BLaER1 treated with 17β-estradiol and CSF1 and Interleukin-3, amounts not matched to agents 10 nM and 100 nM (cell line): ENCODE data around the gene TMPRSS5.
"Not testable (repeated sequence)": the region's sequence is repeated elsewhere in the genome, so short reads cannot be mapped to it uniquely, and the experiment has no call there.

Source experiments
- H3K27ac ChIP-seq, 11 experiments: shearing (Covaris generic); formaldehyde crosslinking; 2 replicates each; pipeline ENCODE4 v1.8.1; 2022
- H3K27me3 ChIP-seq, 11 experiments: shearing (Covaris generic); formaldehyde crosslinking; 2 replicates each; pipeline ENCODE4 v1.8.1; 2022
- H3K36me3 ChIP-seq, 11 experiments: shearing (Covaris generic); formaldehyde crosslinking; 2 replicates each; pipeline ENCODE4 v1.8.1; 2022
- H3K4me1 ChIP-seq, 10 experiments: shearing (Covaris generic); formaldehyde crosslinking; 2 replicates each; pipeline ENCODE4 v1.8.1; 2022
- H3K4me2 ChIP-seq, 11 experiments: shearing (Covaris generic); formaldehyde crosslinking; 2 replicates each; pipeline ENCODE4 v1.8.1; 2022
- H3K4me3 ChIP-seq, 10 experiments: shearing (Covaris generic); formaldehyde crosslinking; 2 replicates each; pipeline ENCODE4 v1.8.1; 2022
- H3K9ac ChIP-seq, 11 experiments: shearing (Covaris generic); formaldehyde crosslinking; 2 replicates each; pipeline ENCODE4 v1.8.1; 2022
- H3K9me3 ChIP-seq, 11 experiments: shearing (Covaris generic); formaldehyde crosslinking; replicated peaks in 1 of 11; 2 replicates each; pipeline ENCODE4 v1.8.1; 2022
- H4K20me1 ChIP-seq, 11 experiments: shearing (Covaris generic); formaldehyde crosslinking; 2 replicates each; pipeline ENCODE4 v1.8.1; 2022
- Cebpa-rat ChIP-seq, 11 experiments: shearing (Covaris generic); IDR thresholded peaks; 2 replicates each; pipeline ENCODE4 v1.8.1; 2022

Gene TMPRSS5

DNA sequence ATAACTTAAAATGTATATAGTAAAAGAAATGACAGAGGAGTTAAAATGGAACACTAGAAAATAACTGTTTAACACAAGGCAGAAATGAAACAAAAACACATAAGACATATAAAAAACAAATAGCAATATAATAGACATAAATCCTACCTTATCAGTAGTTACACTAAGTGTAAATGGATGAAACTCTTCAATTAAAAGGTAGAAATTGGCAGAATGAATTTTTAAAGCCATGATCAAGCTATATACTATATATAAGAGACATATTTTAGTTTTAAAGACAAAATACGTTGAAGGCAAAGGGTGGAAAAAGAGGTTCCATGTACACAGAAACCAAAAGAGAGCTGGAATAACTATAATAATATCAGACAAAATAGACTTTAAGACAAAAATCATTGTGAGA lies 4.9 kb upstream of the TMPRSS5 start:
- peaks cover 0 to 17% (median 11%) of the 10 kb centered on the region in 11 experiments; a peak in 8 of 22 replicates for H3K36me3 ChIP-seq
- no peak for TF ChIP-seq Cebpa-rat (IDR thresholded peaks at IDR 0.05)
- H3K4me1 ChIP-seq, result peaks cover 5 to 9% (median 8%) of the 10 kb centered on the region in 10 experiments; a peak in 18 of 20 replicates
- no peaks in the 10 kb centered on the region for H3K27me3 ChIP-seq
- peaks cover 17 to 47% (median 33%) of the 10 kb centered on the region in 11 experiments for H3K9me3 ChIP-seq
- no peak overlapping the region for H3K4me2 ChIP-seq
- no peak overlapping the region for H3K9ac ChIP-seq
- no peak overlapping the region for H3K4me3 ChIP-seq
- H4K20me1 ChIP-seq, result no peaks in the 10 kb centered on the region
- no peak overlapping the region for H3K27ac ChIP-seq

DNA sequence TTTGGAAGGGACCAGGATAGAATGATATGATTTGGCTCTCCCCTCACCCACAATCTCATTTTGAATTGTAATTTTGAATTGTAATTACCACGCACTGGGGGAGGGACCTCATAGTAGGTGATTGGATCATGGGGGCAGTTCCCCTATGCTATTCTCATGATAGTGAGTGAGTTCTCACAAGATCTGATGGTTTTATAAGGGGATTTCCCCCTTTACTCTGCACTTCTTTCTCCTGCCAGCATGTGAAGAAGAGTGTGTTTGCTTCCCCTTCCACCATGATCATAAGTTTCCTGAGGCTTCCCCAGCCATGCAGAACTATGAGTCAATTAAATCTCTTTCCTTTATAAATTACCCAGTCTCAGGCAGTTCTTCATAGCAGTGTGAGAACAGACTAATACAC lies 2.6 kb downstream of the TMPRSS5 start:
- peaks cover 8 to 16% (median 14%) of the 10 kb centered on the region in 10 experiments; a peak in 18 of 20 replicates for H3K4me1 ChIP-seq
- not testable (repeated sequence) for H3K4me3 ChIP-seq, H3K27me3 ChIP-seq, H4K20me1 ChIP-seq, H3K36me3 ChIP-seq, H3K4me2 ChIP-seq, H3K9ac ChIP-seq, H3K27ac ChIP-seq
- peaks cover 11 to 73% (median 31%) of the 10 kb centered on the region in 11 experiments for H3K9me3 ChIP-seq

DNA sequence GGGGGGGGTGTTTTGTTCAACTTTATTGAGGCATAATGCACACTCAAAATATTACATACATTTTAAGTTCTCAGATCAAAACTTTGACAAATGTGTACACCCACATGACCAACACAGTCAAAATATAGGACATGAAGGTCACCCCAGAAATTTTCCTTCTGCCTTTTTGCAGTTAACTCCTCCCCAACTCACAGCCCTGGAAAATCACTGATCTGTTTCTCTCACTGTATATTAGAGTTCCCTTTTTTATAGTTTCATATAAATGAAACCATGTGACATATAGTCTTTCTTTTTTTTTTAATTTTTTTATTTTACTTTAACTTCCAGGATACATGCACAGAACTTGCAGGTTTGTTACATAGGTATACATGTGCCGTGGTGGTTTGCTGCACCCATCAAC lies 4.6 kb downstream of the TMPRSS5 start:
- no peaks in the 10 kb centered on the region for H3K27me3 ChIP-seq
- H3K9ac ChIP-seq, result no peak overlapping the region
- no peaks in the 10 kb centered on the region for H3K36me3 ChIP-seq
- no peak overlapping the region for H3K4me3 ChIP-seq
- H4K20me1 ChIP-seq, result no peaks in the 10 kb centered on the region
- no peak overlapping the region for H3K4me2 ChIP-seq
- TF ChIP-seq Cebpa-rat (IDR thresholded peaks at IDR 0.05), result no peak
- H3K9me3 ChIP-seq, result peaks cover 0 to 54% (median 12%) of the 10 kb centered on the region in 11 experiments; a peak in 11 of 22 replicates
- H3K4me1 ChIP-seq, result peaks cover 7 to 13% (median 10%) of the 10 kb centered on the region in 10 experiments; a peak in 18 of 20 replicates
- no peak overlapping the region for H3K27ac ChIP-seq

DNA sequence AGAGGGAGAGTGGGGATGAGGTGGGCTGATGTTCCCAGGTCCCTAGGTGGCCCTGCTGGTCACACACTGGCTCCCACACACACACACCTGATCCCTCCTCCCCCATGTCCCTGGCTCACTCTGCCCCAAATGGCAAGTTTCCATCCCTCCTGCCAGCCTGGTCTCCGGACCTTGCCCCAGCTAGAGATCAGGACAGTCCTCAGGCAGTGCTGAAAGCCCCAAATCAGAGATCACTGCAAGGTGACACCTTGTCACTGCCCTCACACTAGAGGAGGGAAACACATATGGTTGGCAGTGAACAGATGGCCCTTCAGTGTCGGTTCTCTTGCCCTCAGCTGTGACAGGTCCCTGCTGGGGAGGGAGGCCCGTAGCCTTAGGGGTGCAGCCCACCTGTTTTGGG lies 7.6 kb downstream of the TMPRSS5 start:
- Histone ChIP-seq H3K27me3 (no peaks in the 10 kb centered on the region), H3K4me3 (no peak overlapping the region), H3K9me3 (peaks cover 0 to 35% (median 9%) of the 10 kb centered on the region in 11 experiments; a peak in 11 of 22 replicates), H3K27ac (no peak overlapping the region), H3K4me2 (no peak overlapping the region; a peak in 1 of 22 replicates), H4K20me1 (no peaks in the 10 kb centered on the region), H3K9ac (no peak overlapping the region), H3K36me3 (no peaks in the 10 kb centered on the region; a peak in 1 of 22 replicates), H3K4me1 (peaks cover 0 to 10% (median 0%) of the 10 kb centered on the region in 10 experiments; a peak in 2 of 20 replicates)
- no peak for TF ChIP-seq Cebpa-rat (IDR thresholded peaks at IDR 0.05)

DNA sequence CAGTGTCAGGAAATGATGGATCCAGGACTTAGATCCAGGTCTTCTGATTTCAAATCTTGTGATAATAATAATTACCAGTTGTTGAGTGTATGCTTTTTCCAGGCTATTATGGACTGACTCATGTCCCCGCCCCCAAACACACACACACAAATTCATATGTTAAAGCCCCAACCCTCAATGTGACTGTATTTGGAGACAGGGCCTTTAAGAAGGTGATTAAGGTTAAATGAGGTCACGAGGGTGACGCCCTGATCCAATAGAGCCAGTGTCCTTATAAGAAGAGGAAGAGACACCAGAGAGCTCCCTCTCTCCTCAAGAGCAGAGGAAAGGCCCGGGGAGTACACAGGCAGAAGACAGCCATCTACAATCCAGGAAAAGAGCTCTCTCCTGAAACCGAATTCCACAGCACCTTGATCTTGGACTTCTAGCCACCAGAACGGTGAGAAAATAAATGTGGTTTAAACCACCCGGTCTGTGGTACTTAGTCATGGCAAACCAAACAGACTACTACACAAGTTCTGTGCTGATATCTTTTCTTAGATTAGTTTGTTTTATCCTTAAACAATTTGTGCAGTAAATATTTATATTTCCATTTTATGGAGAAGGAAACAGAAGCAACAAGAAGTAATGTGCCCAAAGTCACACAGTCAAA lies 8.2 kb downstream of the TMPRSS5 start:
- Histone ChIP-seq H3K9me3 (peaks cover 0 to 29% (median 5%) of the 10 kb centered on the region in 11 experiments; a peak in 10 of 22 replicates), H3K27me3 (no peaks in the 10 kb centered on the region), H3K4me1 (peaks cover 0 to 10% (median 0%) of the 10 kb centered on the region in 10 experiments; a peak in 2 of 20 replicates), H3K4me3 (no peak overlapping the region), H3K9ac (no peak overlapping the region), H3K27ac (no peak overlapping the region), H3K4me2 (no peak overlapping the region), H4K20me1 (no peaks in the 10 kb centered on the region), H3K36me3 (no peaks in the 10 kb centered on the region; a peak in 1 of 22 replicates)
- TF ChIP-seq Cebpa-rat (IDR thresholded peaks at IDR 0.05), result no peak

DNA sequence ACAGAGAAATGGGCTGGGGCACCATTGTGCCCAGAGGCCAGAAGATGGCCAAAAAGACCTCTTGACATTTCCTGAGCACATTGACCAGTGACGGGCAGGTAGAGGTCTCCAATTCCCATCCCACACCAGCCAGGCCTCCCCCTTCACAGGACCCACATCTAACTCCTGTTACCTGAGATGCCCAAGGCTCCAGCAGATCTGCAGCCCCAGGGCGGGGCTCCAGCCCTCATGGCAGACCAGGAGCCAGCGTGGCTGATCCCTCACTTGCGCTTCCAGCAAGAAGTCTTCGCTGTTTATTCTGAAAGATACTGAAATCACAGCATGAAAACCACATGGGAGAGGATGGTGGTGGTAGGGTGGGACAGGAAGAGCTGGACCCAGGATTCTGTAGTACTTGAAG lies 9.0 kb downstream of the TMPRSS5 start:
- no peak overlapping the region for H3K9ac ChIP-seq
- peaks cover 0 to 10% (median 0%) of the 10 kb centered on the region in 10 experiments; a peak in 2 of 20 replicates for H3K4me1 ChIP-seq
- H3K4me2 ChIP-seq, result no peak overlapping the region
- no peaks in the 10 kb centered on the region; a peak in 1 of 22 replicates for H3K36me3 ChIP-seq
- H3K27me3 ChIP-seq, result no peaks in the 10 kb centered on the region
- no peak for TF ChIP-seq Cebpa-rat (IDR thresholded peaks at IDR 0.05)
- peaks cover 0 to 21% (median 0%) of the 10 kb centered on the region in 11 experiments; a peak in 6 of 22 replicates for H3K9me3 ChIP-seq
- no peak overlapping the region for H3K27ac ChIP-seq
- H4K20me1 ChIP-seq, result no peaks in the 10 kb centered on the region
- H3K4me3 ChIP-seq, result no peak overlapping the region

DNA sequence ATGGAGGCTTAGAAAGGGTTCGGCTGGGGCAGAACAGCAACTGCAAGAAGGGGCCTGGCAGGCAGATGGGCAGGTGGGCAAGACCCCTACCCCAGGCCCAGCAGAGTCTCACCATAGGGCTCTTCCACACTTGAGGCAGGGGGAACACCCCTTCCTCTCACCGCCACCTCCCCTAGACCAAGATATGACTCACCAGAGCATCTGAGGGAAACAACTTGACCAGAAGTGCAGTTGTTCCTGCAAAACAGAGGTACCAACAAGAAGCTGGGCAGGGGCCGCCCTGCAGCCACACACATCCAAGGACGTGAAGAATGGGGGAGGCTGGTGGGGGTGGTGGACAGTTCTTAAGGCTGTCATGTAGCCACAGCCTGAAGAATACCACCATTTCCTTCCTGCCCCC lies 10.9 kb downstream of the TMPRSS5 start:
- no peak overlapping the region for H3K4me3 ChIP-seq
- peaks cover 0 to 7% (median 0%) of the 10 kb centered on the region in 11 experiments; a peak in 4 of 22 replicates for H3K9me3 ChIP-seq
- no peak overlapping the region for H3K9ac ChIP-seq
- H3K27ac ChIP-seq, result no peak overlapping the region
- peak overlapping the region in 2 of 11 experiments; percentile 7 to 38; a peak in 2 of 22 replicates for H3K4me2 ChIP-seq
- no peaks in the 10 kb centered on the region; a peak in 1 of 22 replicates for H3K36me3 ChIP-seq
- TF ChIP-seq Cebpa-rat (IDR thresholded peaks at IDR 0.05), result no peak
- H4K20me1 ChIP-seq, result no peaks in the 10 kb centered on the region
- H3K27me3 ChIP-seq, result no peaks in the 10 kb centered on the region
- peaks cover 0 to 23% (median 0%) of the 10 kb centered on the region in 10 experiments; a peak in 8 of 20 replicates for H3K4me1 ChIP-seq

DNA sequence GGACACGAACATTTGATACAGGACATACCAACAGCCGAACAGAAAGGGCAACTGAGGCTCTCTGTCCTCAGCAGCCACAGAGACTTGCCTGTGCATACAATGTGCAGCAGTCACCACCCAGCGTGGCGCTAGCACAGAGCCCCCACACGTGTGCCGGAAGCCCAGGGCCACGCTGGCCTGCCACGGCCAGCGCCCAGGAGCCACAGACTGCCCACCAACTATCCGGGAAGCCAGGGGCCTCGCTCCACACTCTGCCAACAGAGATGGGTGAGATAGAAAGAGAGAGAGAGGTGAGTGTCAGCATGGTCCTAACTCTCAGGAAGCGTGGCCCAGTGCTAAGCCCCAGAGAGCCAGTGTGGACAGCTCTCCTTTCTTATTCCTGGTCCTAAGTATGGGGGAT lies 11.7 kb downstream of the TMPRSS5 start:
- Histone ChIP-seq H3K9me3 (no peaks in the 10 kb centered on the region), H3K4me3 (no peak overlapping the region), H3K4me1 (peaks cover 0 to 23% (median 0%) of the 10 kb centered on the region in 10 experiments; a peak in 8 of 20 replicates), H3K9ac (no peak overlapping the region), H4K20me1 (no peaks in the 10 kb centered on the region), H3K4me2 (no peak overlapping the region), H3K36me3 (no peaks in the 10 kb centered on the region; a peak in 1 of 22 replicates), H3K27me3 (no peaks in the 10 kb centered on the region), H3K27ac (no peak overlapping the region)
- no peak for TF ChIP-seq Cebpa-rat (IDR thresholded peaks at IDR 0.05)

DNA sequence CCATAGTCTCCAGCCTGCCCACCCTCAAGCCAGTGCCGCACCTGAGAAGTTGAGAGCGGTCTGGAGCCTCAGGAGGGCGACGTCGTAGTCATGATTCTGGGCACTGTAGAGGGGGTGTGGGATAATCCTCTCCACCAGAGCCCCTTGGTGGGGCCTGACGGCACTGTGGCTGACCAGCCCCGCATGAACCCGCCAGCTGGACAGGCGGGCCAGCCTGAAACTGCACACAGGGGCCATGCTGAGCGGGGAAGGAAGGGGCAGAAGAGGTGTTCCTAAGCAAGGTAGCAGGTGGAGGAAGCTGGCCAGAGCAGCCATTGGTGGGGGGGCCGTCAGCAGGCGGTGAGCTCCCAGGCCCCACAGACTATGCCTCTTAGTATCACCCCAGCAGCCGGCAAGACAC lies 13.1 kb downstream of the TMPRSS5 start:
- Histone ChIP-seq H3K4me1 (peaks cover 0 to 30% (median 4%) of the 10 kb centered on the region in 10 experiments; a peak in 11 of 20 replicates), H3K4me2 (no peak overlapping the region), H3K9me3 (no peaks in the 10 kb centered on the region), H3K27me3 (no peaks in the 10 kb centered on the region), H3K4me3 (no peak overlapping the region), H3K27ac (no peak overlapping the region), H3K9ac (no peak overlapping the region), H3K36me3 (no peaks in the 10 kb centered on the region; a peak in 1 of 22 replicates), H4K20me1 (no peaks in the 10 kb centered on the region)
- TF ChIP-seq Cebpa-rat (IDR thresholded peaks at IDR 0.05), result no peak
